Choroid plexus epithelial cell (primary cell): ENCODE measurements around the gene GPR137B.

ENCODE experiments used
- DNase-seq: peaks from one replicate; pipeline ENCODE4 v3.0.0-alpha.2; 2010; ENCODE audit warnings: low read depth
- H3K4me3 ChIP-seq: 2 replicates; pipeline ENCODE4 v1.5.1; 2011; ENCODE audit warnings: low read depth, mild to moderate bottlenecking, control low read depth, low read length, moderate library complexity
- TF ChIP-seq, protein P1 (sequence below): conservative IDR thresholded peaks from 2 replicates; pipeline ENCODE4 v1.5.1; 2011; ENCODE audit warnings: low read depth, mild to moderate bottlenecking, control low read depth, inconsistent platforms, low read length, moderate library complexity

GPR137B gene

DNA sequence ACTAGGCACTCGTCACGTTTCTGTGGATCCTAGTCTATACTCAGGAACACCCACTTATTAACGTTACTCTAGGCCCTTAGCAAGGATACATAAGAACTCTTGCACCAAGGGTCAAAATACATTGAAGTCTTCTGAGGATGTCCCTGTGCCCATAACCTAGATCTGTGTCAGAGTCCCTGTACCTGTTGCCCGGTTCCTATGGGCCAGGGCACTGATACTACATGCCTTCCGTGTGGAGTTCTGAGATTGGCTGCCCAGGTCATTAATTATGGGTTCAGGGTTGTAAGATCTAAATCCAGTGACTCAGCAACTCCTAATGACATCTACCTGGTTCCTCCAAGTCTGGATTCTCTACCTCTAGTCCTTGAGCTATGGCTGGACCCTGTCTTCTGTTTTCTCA, 69.5 kb downstream of the GPR137B start:
- TF ChIP-seq, protein P1, sequence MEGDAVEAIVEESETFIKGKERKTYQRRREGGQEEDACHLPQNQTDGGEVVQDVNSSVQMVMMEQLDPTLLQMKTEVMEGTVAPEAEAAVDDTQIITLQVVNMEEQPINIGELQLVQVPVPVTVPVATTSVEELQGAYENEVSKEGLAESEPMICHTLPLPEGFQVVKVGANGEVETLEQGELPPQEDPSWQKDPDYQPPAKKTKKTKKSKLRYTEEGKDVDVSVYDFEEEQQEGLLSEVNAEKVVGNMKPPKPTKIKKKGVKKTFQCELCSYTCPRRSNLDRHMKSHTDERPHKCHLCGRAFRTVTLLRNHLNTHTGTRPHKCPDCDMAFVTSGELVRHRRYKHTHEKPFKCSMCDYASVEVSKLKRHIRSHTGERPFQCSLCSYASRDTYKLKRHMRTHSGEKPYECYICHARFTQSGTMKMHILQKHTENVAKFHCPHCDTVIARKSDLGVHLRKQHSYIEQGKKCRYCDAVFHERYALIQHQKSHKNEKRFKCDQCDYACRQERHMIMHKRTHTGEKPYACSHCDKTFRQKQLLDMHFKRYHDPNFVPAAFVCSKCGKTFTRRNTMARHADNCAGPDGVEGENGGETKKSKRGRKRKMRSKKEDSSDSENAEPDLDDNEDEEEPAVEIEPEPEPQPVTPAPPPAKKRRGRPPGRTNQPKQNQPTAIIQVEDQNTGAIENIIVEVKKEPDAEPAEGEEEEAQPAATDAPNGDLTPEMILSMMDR, result no peak
- H3K4me3 ChIP-seq, result no peak overlapping the region
- no peak for DNase-seq

DNA sequence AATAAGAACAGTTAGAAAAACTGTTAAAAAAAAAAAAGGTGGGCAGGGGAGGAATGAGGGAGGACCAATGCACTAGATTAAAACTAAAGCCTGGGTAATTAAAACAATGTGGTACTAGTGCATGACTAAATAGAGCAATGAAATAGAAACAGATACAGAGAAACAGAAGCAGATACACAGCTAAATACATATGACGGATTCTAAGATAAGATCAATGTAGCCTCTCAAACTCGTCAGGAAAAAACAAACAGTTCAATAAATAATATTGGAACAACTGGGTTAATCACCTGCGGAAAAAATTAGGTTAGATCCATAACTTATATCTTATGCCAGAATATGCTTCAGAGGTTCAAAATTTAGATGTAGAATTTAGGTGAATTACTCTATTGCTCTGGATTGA, 71.2 kb downstream of the GPR137B start:
- H3K4me3 ChIP-seq, result no peak overlapping the region
- DNase-seq, result no peak
- TF ChIP-seq, protein P1, result no peak

DNA sequence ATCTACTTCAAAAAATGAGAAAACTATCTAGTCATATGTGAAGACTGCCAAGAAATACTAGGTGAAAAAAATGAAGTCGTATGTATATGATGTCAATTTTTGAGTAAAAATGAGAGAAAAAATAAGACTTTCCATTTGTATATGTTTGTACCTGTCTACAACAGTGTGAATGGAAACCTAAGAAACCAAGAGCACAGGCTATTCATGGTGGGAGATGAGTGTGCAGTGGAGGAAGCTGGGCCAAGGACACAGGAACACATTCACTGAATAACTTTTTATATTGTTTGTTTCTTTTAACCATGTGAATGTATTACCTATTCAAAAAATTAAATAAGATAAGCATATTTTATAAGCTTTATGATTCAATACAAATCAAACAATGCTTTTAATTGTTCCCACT, 72.4 kb downstream of the GPR137B start:
- TF ChIP-seq, protein P1, result no peak
- no peak overlapping the region for H3K4me3 ChIP-seq

DNA sequence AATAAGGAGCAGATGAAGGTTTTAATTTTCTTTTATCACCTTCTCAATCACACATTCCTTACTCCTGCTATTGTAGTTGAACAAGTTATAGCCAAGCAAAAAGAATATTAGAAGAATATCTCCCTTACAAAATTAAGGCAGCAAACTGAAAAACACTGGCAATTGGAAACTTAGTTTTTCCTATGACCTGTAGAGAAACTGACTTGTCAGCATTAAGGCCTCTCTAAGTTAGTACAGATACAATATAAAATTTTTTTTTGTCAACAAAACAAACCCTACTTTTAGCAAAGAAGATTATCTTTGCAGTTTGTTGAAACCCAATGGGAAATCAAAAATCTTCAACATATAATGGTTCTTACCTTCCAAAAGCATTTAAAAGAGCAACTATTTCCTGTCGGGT, 78.1 kb downstream of the GPR137B start:
- no peak overlapping the region for H3K4me3 ChIP-seq
- TF ChIP-seq, protein P1, result no peak
- no peak for DNase-seq

More for the DNA sequence above, 72.4 kb downstream of the GPR137B start:
- no peak for DNase-seq

DNA sequence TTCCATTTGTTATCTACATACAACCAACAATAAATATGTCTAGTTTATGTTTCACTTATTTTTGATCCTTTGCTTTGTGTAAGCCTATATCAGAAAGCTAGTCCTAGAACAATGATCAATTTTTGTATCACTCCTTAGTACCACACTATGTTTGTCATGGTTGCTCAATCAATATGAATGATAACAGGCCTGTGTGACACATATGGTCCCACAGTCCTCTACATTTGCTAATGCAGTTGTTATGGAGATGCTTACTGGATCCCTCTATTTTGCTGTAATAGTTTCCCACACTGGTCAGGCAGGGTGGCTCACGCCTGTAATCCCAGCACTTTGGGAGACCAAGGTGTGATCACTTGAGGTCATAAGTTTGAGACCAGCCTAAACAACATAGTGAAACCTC, 80.3 kb downstream of the GPR137B start:
- DNase-seq, result no peak
- TF ChIP-seq, protein P1, result no peak
- no peak overlapping the region for H3K4me3 ChIP-seq

DNA sequence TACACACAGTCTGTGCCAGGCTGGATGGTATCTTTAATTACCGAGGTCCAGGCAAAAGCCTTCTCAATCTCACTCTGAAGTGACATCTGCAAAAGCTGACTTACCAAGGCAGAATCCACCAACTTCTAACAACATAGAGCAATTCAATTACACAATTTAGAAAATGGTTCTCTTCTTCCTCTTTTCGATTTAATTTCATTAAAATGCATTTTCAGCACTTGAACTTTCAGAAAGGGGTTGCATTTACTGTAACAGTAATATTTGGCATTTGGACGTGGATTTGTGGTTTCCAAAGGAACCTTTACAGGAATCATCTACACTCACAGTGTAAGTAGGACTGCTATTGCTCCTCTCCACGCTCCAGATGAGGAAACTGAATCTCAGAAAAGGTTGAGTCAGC, 86.1 kb downstream of the GPR137B start:
- H3K4me3 ChIP-seq, result no peak overlapping the region
- TF ChIP-seq, protein P1, result no peak
- no peak for DNase-seq

DNA sequence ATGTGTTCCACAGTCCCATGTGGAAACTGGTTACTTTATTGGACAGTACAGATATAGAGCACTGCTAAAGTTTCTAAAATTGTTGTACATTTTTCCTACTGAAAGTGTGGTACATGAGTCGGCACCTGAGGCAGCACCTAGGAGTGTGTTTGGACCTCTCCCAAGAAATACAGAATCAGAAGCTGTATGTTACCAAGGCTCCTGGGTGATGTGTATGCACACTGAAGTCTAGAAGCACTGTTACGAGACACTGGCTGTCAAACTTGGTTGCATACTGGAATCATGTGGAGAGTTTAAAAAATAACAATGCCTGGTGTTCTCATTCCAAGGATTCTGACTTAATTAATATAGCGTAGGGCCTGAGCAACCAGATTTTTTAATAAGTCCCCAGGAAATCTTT, 92.8 kb downstream of the GPR137B start:
- no peak for DNase-seq
- TF ChIP-seq, protein P1, result no peak
- H3K4me3 ChIP-seq, result no peak overlapping the region
